ENCODE results near the gene SH3GL1. TPM values are rescaled to one million over a fixed set of nuclear protein-coding genes. Genes with fewer than 3 reads are reported as not detected.

The SH3GL1 gene
- total RNA-seq, 1 experiment from 2014 or later, result 261 TPM

DNA sequence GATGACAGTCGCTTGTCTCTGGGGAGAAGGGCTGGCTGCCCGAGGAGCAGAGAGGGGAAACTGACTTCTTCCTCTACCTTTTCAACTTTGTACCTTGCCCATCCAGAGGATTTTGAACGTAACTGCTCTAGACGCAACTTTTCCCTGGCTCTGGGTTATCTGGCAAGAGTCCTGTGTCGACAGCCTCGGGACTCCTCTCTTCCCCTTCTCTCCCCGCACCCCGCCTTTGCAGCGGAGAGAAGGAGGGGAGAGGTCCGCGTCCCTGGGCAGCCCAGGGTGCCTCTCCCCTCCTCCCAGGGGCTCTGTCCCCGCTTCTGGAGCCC lies 574 bp downstream of the SH3GL1 start:
- no peak for DNase-seq (ENCODE audit: low read depth)

GRCh38 chr19:4396949-4397783 lies 3.2 kb downstream of the SH3GL1 start:
- no peak for DNase-seq (ENCODE audit: low read depth)

DNA sequence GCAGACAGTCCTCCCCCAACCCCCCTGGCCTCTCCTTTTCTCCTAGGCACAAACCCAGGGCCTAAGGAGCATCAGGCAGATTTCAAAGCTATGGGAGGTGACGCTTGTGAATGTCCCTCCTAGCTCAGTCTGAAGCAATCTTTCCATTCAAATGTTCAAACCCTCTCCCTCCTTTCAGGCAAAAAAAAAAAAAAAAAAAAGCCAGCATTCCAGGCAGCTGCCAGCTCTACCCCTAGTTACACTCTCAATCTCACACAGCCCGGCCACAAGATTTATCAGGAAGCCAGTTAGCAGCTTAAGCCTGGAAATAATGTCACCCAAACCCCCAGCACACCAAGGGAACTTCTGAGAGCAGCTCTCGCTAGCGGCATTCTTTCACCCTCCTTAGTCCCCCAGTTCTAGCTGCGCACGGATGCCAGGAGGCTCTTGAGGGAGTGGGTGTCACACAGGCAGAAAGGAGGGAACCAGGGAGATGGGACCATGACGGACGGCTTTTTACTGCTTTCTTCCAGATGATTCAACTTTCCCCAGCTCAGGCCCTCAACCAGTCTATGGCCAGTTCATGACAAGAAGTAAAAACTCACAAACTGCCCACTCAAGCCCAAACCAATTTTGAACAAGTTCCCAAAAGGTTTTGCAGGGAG lies 6.3 kb downstream of the SH3GL1 start:
- peak; percentile 84 for DNase-seq (ENCODE audit: low read depth)

GRCh38 chr19:4391701-4392483 lies 8.5 kb downstream of the SH3GL1 start:
- DNase-seq (ENCODE audit: low read depth), result peak; percentile 98

GRCh38 chr19:4391306-4391693 lies 9.0 kb downstream of the SH3GL1 start:
- no peak for DNase-seq (ENCODE audit: low read depth)

DNA sequence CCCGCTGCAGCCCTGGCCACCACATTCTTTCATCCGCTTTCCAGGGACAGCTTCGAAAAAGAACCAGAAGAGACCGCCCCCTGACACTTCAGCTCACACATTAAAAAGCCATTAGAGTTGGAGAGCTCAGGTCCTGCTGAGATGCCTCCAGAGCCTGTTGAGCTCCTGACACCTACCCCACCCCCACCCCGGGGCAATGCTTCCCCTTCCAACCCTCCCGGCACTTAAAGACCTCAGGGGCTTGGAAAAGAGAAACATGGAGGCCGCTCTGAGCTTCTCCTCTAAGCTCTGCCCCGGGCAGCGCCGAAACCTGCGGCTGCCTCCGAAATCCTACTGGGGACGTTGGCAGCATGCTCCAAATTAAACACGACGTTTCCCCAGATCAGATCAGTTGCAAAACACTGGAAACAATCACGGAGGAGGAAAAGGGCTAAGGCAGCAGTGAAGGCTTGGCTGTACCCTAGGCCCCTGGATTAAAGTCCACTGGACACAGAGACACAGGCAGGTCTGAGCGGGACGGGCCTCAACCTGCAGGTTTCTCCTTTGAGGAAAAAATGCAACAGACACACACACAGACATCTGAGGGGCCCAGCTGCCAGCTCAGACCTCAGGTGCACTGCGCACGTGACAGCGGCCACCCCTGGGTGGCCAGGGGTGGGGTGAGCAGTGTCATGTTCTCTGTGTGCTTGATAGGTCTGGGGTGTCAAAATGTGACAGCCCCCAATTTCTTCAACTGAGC lies 9.6 kb downstream of the SH3GL1 start:
- no peak for DNase-seq (ENCODE audit: low read depth)

DNA sequence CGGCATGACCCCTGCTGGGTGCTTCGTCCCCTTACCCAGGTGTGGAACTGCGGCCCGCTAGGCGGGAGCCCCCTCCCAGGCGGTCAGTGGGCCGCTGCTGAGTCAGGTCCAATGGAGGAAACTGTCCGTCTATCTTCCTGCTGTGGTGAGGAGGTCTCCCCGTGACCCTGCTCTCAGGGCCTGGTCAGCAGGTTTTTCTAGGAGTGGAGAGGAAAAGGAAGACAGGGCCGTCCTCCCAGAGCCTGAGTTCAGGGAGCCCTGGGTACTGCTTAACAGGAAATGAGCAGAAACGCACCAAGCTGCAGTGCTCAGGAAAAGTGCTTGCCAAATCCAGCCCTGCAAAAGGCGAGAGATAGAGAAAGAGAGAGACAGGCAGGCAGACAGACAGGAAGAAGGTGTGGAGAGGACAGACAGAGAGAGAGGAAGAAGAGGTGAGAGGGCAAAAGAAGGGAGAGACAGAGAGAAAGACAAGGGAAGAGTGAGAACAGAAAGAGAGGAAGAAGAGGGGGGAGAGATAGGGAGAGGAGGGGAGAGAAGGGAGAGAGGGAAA lies 10.3 kb downstream of the SH3GL1 start:
- no peak for DNase-seq (ENCODE audit: low read depth)

DNA sequence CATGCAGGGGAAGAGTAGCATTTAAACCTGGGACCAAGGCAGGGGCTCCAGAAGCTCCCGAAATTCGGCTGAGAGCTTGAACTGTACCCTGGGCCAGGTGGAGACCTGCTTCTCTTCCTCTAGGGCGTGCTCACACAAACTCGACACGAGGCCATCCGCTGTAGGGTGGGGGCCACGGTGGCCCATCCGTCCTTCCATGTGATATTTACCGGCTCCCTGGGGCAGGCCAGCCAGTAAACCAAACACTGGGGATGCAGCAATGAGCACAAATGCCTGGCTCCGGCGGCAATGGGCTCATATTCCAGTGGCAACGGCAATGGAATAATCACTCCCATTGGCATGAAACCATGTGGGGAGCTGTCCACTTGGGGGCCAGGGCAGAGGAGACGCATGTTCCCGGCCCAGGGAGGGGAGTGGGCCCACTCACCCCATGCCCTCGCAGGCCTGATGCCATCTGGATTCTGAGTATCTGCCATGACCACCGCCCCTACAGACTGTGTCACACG lies 10.8 kb downstream of the SH3GL1 start:
- DNase-seq (ENCODE audit: low read depth), result no peak

- DNase-seq (ENCODE audit: low read depth), result no peak
Observed at GRCh38 chr19:4389064-4389375, 11.3 kb downstream of the SH3GL1 start.

DNA sequence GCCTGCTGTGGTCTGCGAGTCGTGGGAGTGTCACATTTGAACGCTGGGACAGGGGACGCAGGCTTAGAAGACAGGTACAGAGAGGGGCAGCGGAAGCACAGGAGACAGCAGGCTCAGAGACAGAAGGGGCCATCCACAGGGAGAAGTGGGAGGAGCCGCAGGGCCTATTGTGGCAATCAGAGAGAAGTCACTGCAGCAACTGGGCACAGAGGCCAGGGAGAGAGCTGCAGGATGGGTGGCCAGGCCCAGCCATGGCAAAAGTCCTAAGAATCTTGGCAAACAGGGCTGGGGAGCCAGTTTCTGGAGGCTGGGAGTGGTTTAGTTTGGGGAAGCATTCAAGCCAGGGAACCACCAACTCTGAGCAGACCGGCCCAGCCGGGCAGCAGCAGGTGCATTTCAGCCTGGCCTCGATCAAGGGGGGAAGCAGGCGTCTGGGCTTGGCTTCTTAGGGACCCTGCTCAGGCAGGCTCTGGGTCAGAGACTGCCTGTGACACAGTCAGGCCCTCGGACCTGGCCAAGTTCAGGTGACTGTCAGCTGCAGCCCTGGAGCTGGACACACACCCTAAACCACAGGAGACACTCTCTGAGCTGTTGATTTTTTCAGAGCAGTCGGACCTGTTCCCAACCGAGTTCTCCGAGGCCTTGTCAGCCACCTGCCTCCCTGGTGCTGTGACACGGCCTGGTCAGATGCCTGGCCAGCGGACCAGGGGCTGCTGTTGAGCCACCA lies 11.8 kb downstream of the SH3GL1 start:
- no peak for DNase-seq (ENCODE audit: low read depth)

- DNase-seq (ENCODE audit: low read depth), result peak; percentile 91
Observed at GRCh38 chr19:4386041-4386782, 14.1 kb downstream of the SH3GL1 start.

- no peak for DNase-seq (ENCODE audit: low read depth)
Observed at GRCh38 chr19:4385291-4386040, 14.9 kb downstream of the SH3GL1 start.

DNA sequence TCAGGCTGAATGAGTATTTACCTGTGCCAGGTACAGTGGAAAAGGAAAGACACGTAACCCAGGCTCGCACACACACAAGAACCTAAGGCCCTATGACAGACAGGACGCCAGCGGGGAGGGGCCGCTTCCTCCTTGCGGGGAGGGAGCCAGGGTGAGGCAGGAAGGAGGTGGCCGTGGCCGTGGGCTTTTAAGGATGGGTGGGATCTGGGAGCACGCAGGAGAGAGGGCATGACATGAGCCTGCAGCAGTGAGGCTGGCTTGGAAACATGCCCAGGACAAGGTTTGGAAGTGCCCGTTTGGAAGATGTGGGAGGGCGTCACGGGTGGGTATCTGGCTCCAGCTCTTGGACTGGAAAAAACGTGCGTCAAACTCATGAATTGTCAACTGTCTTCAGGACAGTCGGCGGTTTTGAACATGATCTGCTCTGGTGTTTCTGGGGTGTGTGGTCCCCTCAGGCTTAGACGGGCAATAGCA lies 20.1 kb downstream of the SH3GL1 start:
- no peak for DNase-seq (ENCODE audit: low read depth)

- peak; percentile 99 for DNase-seq (ENCODE audit: low read depth)
Observed at GRCh38 chr19:4379383-4380253, 20.7 kb downstream of the SH3GL1 start.

DNA sequence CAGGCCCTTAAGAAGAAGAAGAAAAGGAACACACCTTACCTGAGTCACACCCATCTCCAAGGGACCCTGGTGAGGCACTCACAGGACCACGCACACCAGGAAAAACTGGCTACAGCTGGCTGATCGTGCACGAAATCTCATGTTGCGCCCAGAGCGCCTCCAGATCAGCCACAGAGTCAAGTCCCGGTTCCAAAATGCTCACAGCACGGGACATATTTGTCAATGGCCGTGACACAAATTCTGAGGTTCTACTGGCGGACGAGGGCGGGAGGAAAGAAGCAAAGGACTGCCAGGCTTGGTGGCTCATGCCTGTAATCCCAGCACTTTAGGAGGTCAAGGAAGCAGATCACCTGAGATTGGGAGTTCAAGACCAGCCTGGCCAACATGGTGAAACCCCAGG lies 21.5 kb downstream of the SH3GL1 start:
- no peak for DNase-seq (ENCODE audit: low read depth)

- DNase-seq (ENCODE audit: low read depth), result peak; percentile 85
Observed at GRCh38 chr19:4376991-4377781, 23.2 kb downstream of the SH3GL1 start.

DNA sequence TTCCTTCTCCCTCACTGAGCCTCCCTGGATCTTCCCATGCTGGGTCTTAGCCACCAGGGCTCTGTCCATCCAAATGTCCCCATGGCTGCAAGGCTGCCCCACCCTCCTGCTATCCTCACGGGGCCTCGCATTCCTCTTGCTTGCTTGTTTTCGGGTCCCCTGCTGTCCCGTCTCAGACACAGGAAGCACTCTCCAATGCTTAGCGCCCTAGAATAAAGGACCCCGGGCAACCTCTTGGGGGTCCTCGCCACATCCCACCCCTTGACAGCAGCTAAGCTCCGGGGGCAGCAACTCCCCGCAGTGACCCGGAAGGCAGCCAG lies 23.7 kb downstream of the SH3GL1 start:
- DNase-seq (ENCODE audit: low read depth), result no peak

Measured in LHCN-M2 (cell line).